ENCODE measurements around the gene WHRN.

The WHRN gene

DNA sequence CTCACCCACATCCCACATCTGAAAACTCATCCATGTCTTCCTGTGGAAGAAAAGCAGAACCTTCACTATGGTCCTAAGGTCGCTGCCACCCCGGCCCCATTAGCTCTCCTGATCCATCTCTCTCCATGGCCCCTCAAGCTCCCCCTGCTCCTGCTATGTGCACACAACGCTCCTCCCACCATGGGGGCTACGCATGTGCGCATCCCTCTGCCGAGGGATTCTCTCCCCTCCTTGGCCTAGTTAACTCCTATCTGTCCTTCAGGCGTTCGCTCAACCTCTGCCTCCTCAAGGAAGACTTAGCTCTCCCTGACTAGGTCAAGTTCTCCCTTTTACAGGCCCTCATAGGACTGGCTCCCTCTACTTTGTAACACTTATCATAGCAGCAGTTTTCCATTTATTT lies 127.3 kb downstream of the WHRN start:
- H3K36me3 Mint-ChIP-seq = peaks cover 100% of the 10 kb centered on the region
- H3K4me3 Mint-ChIP-seq = peak overlapping the region; percentile 88
- peaks cover 91% of the 10 kb centered on the region for H3K4me1 Mint-ChIP-seq
- peak overlapping the region; percentile 96 for H3K27ac Mint-ChIP-seq
- ATAC-seq = no peak
- DNase-seq (ENCODE audit: low spot score in 2 of 2) = no peak
- no peaks in the 10 kb centered on the region for H3K9me3 Mint-ChIP-seq

DNA sequence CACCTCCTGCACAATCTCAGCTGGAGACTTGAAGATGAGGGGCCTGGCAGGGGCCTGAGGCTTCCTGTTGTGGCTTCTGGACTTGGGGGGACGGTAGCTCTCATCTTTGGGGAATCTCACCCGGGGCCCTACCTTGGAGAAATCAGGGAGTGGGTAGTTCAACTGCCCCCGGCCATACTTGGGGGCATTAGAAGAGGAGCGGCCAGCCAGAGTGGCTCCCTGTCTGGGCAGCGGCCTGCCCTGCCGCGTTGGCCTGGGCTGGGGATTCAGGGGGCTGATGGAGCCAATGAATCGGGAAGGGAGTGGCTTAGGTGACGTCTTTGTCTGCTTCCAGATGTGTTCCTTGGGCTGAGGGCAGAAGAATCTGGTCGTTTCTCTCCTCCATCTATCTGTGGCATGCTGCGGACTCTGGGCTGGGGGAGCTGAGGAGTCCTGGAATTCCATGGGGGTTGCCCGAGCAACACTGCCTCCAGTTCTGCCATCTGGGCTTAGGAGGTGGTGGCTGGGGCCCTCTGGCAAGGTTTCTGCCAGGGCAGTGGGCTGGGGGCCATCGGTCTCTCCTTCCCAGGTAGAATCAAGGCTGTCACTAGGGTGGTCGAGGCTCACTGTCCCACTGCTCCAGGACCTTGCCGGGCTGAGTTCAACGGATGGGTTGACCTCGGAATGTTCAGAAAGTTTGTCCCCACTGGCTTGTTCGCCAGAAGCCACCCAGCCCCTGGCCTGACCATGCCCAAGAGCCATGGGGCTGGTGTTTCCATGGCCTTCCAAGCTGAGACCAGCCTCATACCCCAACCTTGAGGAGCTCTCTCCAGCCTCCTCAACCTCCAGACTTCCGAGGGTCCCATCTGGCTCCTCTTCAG lies 128.5 kb downstream of the WHRN start:
- H3K4me1 Mint-ChIP-seq = peaks cover 91% of the 10 kb centered on the region
- ATAC-seq = no peak
- H3K27ac Mint-ChIP-seq = peak overlapping the region; percentile 96
- no peak for DNase-seq (ENCODE audit: low spot score in 2 of 2)
- H3K4me3 Mint-ChIP-seq = peak overlapping the region; percentile 15
- peaks cover 100% of the 10 kb centered on the region for H3K36me3 Mint-ChIP-seq
- H3K9me3 Mint-ChIP-seq = no peaks in the 10 kb centered on the region

- DNase-seq (ENCODE audit: low spot score in 2 of 2) = no peak
- Mint-ChIP-seq H3K27ac (peak overlapping the region; percentile 96), H3K36me3 (peaks cover 100% of the 10 kb centered on the region), H3K4me3 (peak overlapping the region; percentile 71), H3K9me3 (no peaks in the 10 kb centered on the region), H3K4me1 (peaks cover 92% of the 10 kb centered on the region)
- ATAC-seq = no peak
Measured at GRCh38 chr9:114375386-114376175, 129.7 kb downstream of the WHRN start.

DNA sequence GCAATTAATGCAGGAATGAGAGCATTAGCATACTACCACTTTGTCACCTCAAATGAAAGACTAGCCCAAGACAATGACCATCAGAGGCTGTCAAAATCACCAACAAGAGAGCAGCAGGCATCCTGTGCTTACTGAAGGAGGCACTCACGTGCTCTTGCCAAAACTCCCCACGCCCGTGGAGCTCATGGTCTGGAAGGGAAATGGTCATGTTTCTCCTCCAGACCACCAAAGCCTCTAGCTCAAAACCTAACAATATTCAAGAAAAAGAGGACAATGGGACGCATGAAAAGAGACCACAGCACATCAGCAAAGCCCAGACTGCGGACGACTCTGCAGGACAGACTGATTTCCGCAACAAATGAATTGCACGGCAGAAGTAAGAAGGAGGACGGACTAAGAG lies 130.3 kb downstream of the WHRN start:
- no peak for DNase-seq (ENCODE audit: low spot score in 2 of 2)
- no peaks in the 10 kb centered on the region for H3K9me3 Mint-ChIP-seq
- no peak for ATAC-seq
- peak overlapping the region; percentile 96 for H3K27ac Mint-ChIP-seq
- H3K4me1 Mint-ChIP-seq = peaks cover 92% of the 10 kb centered on the region
- H3K4me3 Mint-ChIP-seq = peak overlapping the region; percentile 71
- peaks cover 100% of the 10 kb centered on the region for H3K36me3 Mint-ChIP-seq

- no peak for DNase-seq (ENCODE audit: low spot score in 2 of 2)
- Mint-ChIP-seq H3K9me3 (no peaks in the 10 kb centered on the region), H3K36me3 (peaks cover 100% of the 10 kb centered on the region), H3K27ac (peak overlapping the region; percentile 96), H3K4me3 (peak overlapping the region; percentile 71), H3K4me1 (peaks cover 92% of the 10 kb centered on the region)
- no peak for ATAC-seq
Measured at GRCh38 chr9:114373960-114374730, 131.1 kb downstream of the WHRN start.

GRCh38 chr9:114372921-114373448 lies 132.3 kb downstream of the WHRN start:
- H3K36me3 Mint-ChIP-seq = peaks cover 100% of the 10 kb centered on the region
- peak; percentile 92 for ATAC-seq

GRCh38 chr9:114371973-114372917 lies 133.0 kb downstream of the WHRN start:
- H3K4me3 Mint-ChIP-seq = peak overlapping the region; percentile 71
- peaks cover 100% of the 10 kb centered on the region for H3K36me3 Mint-ChIP-seq
- DNase-seq (ENCODE audit: low spot score in 2 of 2) = peak in 1 of 2 donors; percentile 72

More at GRCh38 chr9:114372921-114373448, 132.3 kb downstream of the WHRN start:
- Mint-ChIP-seq H3K4me3 (peak overlapping the region; percentile 71), H3K4me1 (peaks cover 91% of the 10 kb centered on the region), H3K9me3 (no peaks in the 10 kb centered on the region), H3K27ac (peak overlapping the region; percentile 96)
- DNase-seq (ENCODE audit: low spot score in 2 of 2) = peak; percentile 52 to 87

DNA sequence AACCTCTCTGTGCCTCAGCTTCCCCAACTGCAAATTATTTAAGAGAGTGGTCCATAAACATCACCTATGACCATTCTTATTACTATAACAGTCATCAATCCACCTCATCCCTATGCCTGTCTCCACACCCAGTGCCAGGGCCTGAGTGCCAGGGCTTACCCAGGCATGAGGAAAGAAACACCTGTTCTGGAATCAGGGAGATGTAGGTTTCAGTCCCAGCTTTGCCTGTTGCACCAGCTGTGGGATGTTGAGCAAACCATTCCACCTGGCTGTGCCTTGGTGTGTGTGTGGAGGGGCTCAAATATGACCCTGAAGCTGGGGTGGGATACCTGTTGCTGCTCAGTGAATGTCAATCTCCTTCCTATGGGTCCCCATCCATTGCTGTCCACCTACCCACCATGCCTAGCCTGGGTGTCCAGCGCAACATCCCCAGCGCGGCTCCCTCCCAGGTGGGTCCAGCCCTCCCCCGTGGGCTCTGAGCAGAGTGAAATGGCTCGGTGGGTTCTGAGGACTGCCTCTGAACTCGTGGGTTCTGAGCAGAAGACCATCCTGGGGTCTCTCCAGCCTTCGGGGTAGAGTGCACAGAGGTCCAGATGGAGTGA lies 133.8 kb downstream of the WHRN start:
- DNase-seq (ENCODE audit: low spot score in 2 of 2) (no peak), ATAC-seq (no peak)
- H3K27ac Mint-ChIP-seq = peak overlapping the region; percentile 96
- H3K4me1 Mint-ChIP-seq = peaks cover 91% of the 10 kb centered on the region
- no peaks in the 10 kb centered on the region for H3K9me3 Mint-ChIP-seq
- peaks cover 100% of the 10 kb centered on the region for H3K36me3 Mint-ChIP-seq
- H3K4me3 Mint-ChIP-seq = peak overlapping the region; percentile 71

More at GRCh38 chr9:114371973-114372917, 133.0 kb downstream of the WHRN start:
- no peaks in the 10 kb centered on the region for H3K9me3 Mint-ChIP-seq
- peak overlapping the region; percentile 96 for H3K27ac Mint-ChIP-seq
- H3K4me1 Mint-ChIP-seq = peaks cover 91% of the 10 kb centered on the region
- ATAC-seq = peak; percentile 59

DNA sequence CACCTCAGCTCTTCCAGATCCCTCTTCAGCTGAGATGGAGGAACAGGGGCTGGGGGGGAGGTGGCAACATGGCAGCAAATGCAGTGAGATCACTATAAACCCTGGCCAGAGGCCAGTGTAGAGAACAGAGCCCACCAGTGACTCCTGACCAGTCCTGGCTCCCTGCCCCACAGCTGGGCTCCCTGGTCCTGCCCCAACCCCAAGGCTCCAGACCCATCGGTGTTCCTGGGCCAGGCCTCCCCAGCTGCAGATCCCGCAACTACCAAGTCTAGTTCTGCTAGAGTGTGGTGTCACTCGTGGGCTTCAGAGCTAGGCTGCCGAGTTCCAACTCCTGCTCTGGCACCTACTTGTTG lies 134.3 kb downstream of the WHRN start:
- peak overlapping the region; percentile 71 for H3K4me3 Mint-ChIP-seq

GRCh38 chr9:114370251-114370967 lies 134.9 kb downstream of the WHRN start:
- DNase-seq (ENCODE audit: low spot score in 2 of 2) = no peak
- Mint-ChIP-seq H3K36me3 (peaks cover 100% of the 10 kb centered on the region), H3K4me3 (no peak overlapping the region), H3K4me1 (peaks cover 95% of the 10 kb centered on the region), H3K9me3 (no peaks in the 10 kb centered on the region), H3K27ac (peak overlapping the region; percentile 96)
- no peak for ATAC-seq

More for the DNA sequence above, 134.3 kb downstream of the WHRN start:
- H3K9me3 Mint-ChIP-seq = no peaks in the 10 kb centered on the region
- peaks cover 94% of the 10 kb centered on the region for H3K4me1 Mint-ChIP-seq
- ATAC-seq = no peak
- H3K36me3 Mint-ChIP-seq = peaks cover 100% of the 10 kb centered on the region
- no peak for DNase-seq (ENCODE audit: low spot score in 2 of 2)
- H3K27ac Mint-ChIP-seq = peak overlapping the region; percentile 96

GRCh38 chr9:114369216-114370130 lies 135.8 kb downstream of the WHRN start:
- peak; percentile 3 for ATAC-seq

DNA sequence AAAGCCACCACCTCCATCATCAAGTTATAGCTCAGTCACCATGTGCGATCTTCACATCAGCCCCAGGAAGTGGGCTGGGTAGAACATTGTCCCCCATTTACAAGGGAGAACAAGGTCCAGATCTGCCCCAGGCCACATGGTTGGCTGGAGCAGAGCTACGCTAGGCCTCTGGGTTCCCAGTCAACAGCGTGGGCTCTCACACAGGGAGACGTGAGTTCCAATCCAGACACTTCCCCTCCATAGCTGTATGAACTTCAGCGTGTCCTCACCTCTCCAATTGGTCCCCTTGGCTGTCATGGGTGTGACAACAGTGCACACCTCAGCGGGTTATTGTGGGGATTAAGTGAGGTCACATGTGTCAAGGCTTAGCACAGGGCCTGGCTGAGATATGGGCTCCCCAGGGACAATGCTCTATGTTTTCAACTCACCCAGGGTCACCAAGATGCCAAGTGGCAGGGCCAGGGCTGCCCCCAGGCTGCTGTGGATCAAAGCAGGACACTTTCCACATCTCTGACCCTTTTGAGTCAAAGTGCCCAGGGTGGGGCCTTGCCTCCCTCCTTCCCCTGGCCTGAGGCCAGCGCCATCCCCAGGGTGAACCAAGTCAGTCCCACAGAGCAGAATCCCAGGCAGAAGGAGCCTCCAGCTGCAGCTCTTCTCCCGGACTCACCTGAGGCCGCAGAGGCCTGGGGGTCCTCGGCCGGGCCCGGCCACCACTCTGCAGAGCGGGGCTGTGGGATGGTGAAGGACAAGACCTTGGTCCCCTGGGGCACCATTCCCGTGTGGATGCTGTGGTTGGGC lies 137.3 kb downstream of the WHRN start:
- Mint-ChIP-seq H3K27ac (peak overlapping the region; percentile 76), H3K9me3 (no peaks in the 10 kb centered on the region), H3K4me1 (peaks cover 92% of the 10 kb centered on the region), H3K36me3 (peaks cover 100% of the 10 kb centered on the region), H3K4me3 (peak overlapping the region; percentile 47)
- DNase-seq (ENCODE audit: low spot score in 2 of 2) (no peak), ATAC-seq (no peak)

More at GRCh38 chr9:114369216-114370130, 135.8 kb downstream of the WHRN start:
- H3K4me3 Mint-ChIP-seq = peak overlapping the region; percentile 3
- H3K9me3 Mint-ChIP-seq = no peaks in the 10 kb centered on the region
- H3K27ac Mint-ChIP-seq = peak overlapping the region; percentile 96
- peaks cover 91% of the 10 kb centered on the region for H3K4me1 Mint-ChIP-seq
- DNase-seq (ENCODE audit: low spot score in 2 of 2) = no peak
- H3K36me3 Mint-ChIP-seq = peaks cover 100% of the 10 kb centered on the region

Data from stimulated activated effector memory CD8-positive, alpha-beta T cell treated with anti-CD3 and anti-CD28 coated beads, Interleukin-12 subunit alpha, Interleukin-12 subunit beta, amount 100 ng/mL, for 72 hours (primary cell).